ENCODE results near the gene ITPA.

The ITPA gene

GRCh38 chr20:3192226-3193015 is 16.9 kb upstream of the ITPA start:
- Histone ChIP-seq H3K27me3 (ENCODE audit: insufficient read depth, low read length) (no peaks in the 10 kb centered on the region), H3K4me3 (ENCODE audit: low read length) (no peak overlapping the region), H3K36me3 (ENCODE audit: insufficient read depth, low read length) (peaks cover 77% of the 10 kb centered on the region), H3K27ac (ENCODE audit: low read depth, low read length) (no peak overlapping the region), H3K9ac (ENCODE audit: low read depth, low read length) (no peak overlapping the region), H3K4me1 (ENCODE audit: insufficient read depth, low read length) (no peaks in the 10 kb centered on the region), H3K9me3 (ENCODE audit: insufficient read depth, low read depth, low read length) (no peaks in the 10 kb centered on the region)
- 96% methylated on average over 18 of the region's 18 CpGs for WGBS

GRCh38 chr20:3193806-3194616 is 15.3 kb upstream of the ITPA start:
- Histone ChIP-seq H3K36me3 (ENCODE audit: insufficient read depth, low read length) (peaks cover 87% of the 10 kb centered on the region), H3K9me3 (ENCODE audit: insufficient read depth, low read depth, low read length) (no peaks in the 10 kb centered on the region), H3K4me3 (ENCODE audit: low read length) (no peak overlapping the region), H3K4me1 (ENCODE audit: insufficient read depth, low read length) (no peaks in the 10 kb centered on the region), H3K27me3 (ENCODE audit: insufficient read depth, low read length) (no peaks in the 10 kb centered on the region), H3K9ac (ENCODE audit: low read depth, low read length) (no peak overlapping the region), H3K27ac (ENCODE audit: low read depth, low read length) (no peak overlapping the region)
- 92% methylated on average over 14 of the region's 14 CpGs for WGBS

DNA sequence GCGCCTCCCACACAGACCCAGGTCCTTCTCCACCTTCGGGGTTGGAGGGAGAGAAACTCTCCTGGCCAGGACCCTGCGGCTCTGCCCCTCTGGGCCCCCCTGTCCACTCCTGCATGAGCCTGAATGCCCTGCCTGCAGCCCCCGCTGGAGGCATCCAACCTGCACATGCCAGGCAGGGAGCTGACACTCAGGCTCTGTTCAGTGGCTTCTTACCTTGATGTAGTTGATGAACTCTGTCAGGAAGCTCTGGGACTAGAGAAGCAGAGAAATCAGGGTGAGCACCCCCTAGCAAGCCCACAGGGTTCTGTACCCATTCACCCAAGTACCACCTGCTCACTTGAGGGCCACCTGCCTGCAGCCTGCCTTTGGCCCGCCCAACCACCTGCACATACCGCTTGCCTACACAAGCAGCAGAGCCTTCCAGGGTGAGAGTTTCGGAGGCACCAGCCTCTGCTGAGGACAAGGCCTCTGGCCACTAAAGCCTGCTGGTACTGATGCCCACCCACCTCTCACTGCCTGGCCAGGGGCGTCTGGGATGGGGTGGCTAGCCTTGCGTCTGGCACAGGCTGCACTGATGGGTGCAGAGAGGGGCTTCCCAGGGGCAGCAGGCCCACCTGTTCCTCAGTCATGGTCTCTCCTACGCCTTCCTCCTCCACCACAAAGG is 14.5 kb upstream of the ITPA start:
- peaks cover 87% of the 10 kb centered on the region for H3K36me3 ChIP-seq (ENCODE audit: insufficient read depth, low read length)
- WGBS, result 93% methylated on average over 10 of the region's 10 CpGs

DNA sequence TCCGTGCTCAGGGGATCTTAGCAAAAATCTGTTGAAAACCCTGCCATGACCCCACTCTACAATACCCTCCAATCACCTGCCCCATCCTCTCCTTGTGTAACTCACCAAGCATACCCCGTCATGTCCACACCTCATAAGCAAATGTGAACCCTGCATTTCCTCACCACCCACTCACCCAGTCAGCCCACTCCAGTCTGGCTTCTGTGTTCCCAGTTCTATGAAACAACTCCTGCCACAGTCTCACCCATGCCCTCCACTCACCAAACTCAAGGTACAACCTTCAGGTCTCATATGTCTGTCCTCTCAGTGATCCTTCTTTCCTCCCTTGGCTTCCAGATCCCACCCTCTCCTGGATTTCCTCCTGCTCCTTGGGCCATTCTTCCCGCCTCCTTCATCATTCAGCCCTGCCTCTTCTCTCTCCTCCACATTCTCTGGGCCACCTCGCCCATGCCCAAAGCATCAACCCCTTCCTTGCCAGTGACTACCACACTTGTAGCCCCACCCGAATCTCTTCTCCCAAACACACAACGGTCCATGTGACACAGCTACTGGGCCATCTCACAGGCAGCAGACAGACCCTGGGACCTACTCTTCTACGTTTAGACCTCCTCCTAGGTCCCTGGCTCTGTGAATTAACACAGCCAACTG is 13.6 kb upstream of the ITPA start:
- WGBS, result 91% methylated on average over 7 of the region's 7 CpGs
- no peaks in the 10 kb centered on the region for H3K4me1 ChIP-seq (ENCODE audit: insufficient read depth, low read length)
- H3K27me3 ChIP-seq (ENCODE audit: insufficient read depth, low read length), result no peaks in the 10 kb centered on the region
- H3K36me3 ChIP-seq (ENCODE audit: insufficient read depth, low read length), result peaks cover 86% of the 10 kb centered on the region
- H3K4me3 ChIP-seq (ENCODE audit: low read length), result no peak overlapping the region
- H3K27ac ChIP-seq (ENCODE audit: low read depth, low read length), result no peak overlapping the region
- no peak overlapping the region; the same call in 1 of the 2 replicates for H3K9ac ChIP-seq (ENCODE audit: low read depth, low read length)
- no peaks in the 10 kb centered on the region for H3K9me3 ChIP-seq (ENCODE audit: insufficient read depth, low read depth, low read length)

More for the DNA sequence above, 14.5 kb upstream of the ITPA start:
- Histone ChIP-seq H3K4me3 (ENCODE audit: low read length) (no peak overlapping the region), H3K9me3 (ENCODE audit: insufficient read depth, low read depth, low read length) (no peaks in the 10 kb centered on the region), H3K9ac (ENCODE audit: low read depth, low read length) (no peak overlapping the region), H3K4me1 (ENCODE audit: insufficient read depth, low read length) (no peaks in the 10 kb centered on the region), H3K27ac (ENCODE audit: low read depth, low read length) (no peak overlapping the region), H3K27me3 (ENCODE audit: insufficient read depth, low read length) (no peaks in the 10 kb centered on the region)

GRCh38 chr20:3199206-3199605 is 10.1 kb upstream of the ITPA start:
- Histone ChIP-seq H3K27me3 (ENCODE audit: insufficient read depth, low read length) (no peaks in the 10 kb centered on the region), H3K4me3 (ENCODE audit: low read length) (no peak overlapping the region), H3K4me1 (ENCODE audit: insufficient read depth, low read length) (no peaks in the 10 kb centered on the region), H3K9me3 (ENCODE audit: insufficient read depth, low read depth, low read length) (no peaks in the 10 kb centered on the region), H3K9ac (ENCODE audit: low read depth, low read length) (no peak overlapping the region), H3K36me3 (ENCODE audit: insufficient read depth, low read length) (peaks cover 63% of the 10 kb centered on the region), H3K27ac (ENCODE audit: low read depth, low read length) (no peak overlapping the region)
- 70% methylated on average over 2 of the region's 2 CpGs for WGBS

GRCh38 chr20:3199976-3200755 is 9.1 kb upstream of the ITPA start:
- 96% methylated on average over 27 of the region's 27 CpGs for WGBS

GRCh38 chr20:3202965-3203314 is 6.4 kb upstream of the ITPA start:
- Histone ChIP-seq H3K4me3 (ENCODE audit: low read length) (peak overlapping the region; percentile 97), H3K36me3 (ENCODE audit: insufficient read depth, low read length) (peaks cover 32% of the 10 kb centered on the region), H3K4me1 (ENCODE audit: insufficient read depth, low read length) (no peaks in the 10 kb centered on the region), H3K27me3 (ENCODE audit: insufficient read depth, low read length) (no peaks in the 10 kb centered on the region), H3K27ac (ENCODE audit: low read depth, low read length) (no peak overlapping the region), H3K9ac (ENCODE audit: low read depth, low read length) (0 out of 2 replicates have a peak overlapping the region, but pooled peaks have one; percentile 94), H3K9me3 (ENCODE audit: insufficient read depth, low read depth, low read length) (no peaks in the 10 kb centered on the region)
- WGBS, result 53% methylated on average over 9 of the region's 9 CpGs

More at GRCh38 chr20:3199976-3200755, 9.1 kb upstream of the ITPA start:
- Histone ChIP-seq H3K27ac (ENCODE audit: low read depth, low read length) (no peak overlapping the region), H3K4me1 (ENCODE audit: insufficient read depth, low read length) (no peaks in the 10 kb centered on the region), H3K36me3 (ENCODE audit: insufficient read depth, low read length) (peaks cover 53% of the 10 kb centered on the region), H3K9ac (ENCODE audit: low read depth, low read length) (no peak overlapping the region), H3K9me3 (ENCODE audit: insufficient read depth, low read depth, low read length) (no peaks in the 10 kb centered on the region), H3K27me3 (ENCODE audit: insufficient read depth, low read length) (no peaks in the 10 kb centered on the region), H3K4me3 (ENCODE audit: low read length) (no peak overlapping the region)

DNA sequence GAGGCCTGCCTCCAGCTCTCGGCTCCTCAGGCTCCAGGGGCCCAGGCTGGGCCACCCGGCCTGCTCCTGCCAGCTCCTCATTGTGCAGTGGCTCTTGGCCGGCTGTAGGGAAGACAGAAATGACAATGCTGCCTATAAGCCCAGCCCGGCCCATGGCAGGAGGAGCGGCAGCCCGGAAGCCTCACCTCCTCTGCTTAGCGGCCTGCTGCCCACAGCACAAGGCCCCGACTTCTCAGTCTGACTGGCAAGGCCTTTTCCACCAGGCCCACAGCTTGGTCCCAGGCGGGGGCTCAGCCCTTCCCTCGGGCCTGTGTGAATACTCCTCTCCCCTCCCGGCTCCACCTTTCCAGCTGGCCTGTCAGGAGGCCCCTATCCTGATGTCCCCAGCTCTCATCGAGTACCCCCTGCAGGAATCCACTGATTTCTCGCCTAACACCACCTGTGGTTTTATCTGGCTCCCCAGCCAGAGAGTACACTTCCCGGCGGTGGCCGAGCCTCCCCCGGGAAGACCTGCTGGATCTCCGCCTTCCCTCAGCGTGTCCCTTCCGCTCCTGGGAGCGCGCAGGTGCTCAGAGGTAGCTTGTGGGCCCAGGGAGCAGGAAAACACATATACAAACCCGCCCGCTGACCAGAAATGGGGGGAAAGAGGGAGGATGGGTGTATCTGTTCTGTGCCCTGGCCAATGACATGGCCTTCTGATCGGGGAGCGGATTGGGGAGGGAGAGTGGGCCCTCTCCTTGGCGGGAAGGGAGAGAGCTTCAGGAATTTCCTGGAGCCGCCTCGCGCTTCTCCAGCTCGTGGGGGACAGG is 5.8 kb upstream of the ITPA start:
- H3K4me3 ChIP-seq (ENCODE audit: low read length), result peak overlapping the region; percentile 97
- peak overlapping the region; percentile 94 for H3K9ac ChIP-seq (ENCODE audit: low read depth, low read length)
- peaks cover 32% of the 10 kb centered on the region for H3K36me3 ChIP-seq (ENCODE audit: insufficient read depth, low read length)
- H3K9me3 ChIP-seq (ENCODE audit: insufficient read depth, low read depth, low read length), result no peaks in the 10 kb centered on the region
- no peaks in the 10 kb centered on the region for H3K27me3 ChIP-seq (ENCODE audit: insufficient read depth, low read length)
- peak overlapping the region; percentile 94 for H3K27ac ChIP-seq (ENCODE audit: low read depth, low read length)
- H3K4me1 ChIP-seq (ENCODE audit: insufficient read depth, low read length), result no peaks in the 10 kb centered on the region
- 16% methylated on average over 31 of the region's 31 CpGs for WGBS

DNA sequence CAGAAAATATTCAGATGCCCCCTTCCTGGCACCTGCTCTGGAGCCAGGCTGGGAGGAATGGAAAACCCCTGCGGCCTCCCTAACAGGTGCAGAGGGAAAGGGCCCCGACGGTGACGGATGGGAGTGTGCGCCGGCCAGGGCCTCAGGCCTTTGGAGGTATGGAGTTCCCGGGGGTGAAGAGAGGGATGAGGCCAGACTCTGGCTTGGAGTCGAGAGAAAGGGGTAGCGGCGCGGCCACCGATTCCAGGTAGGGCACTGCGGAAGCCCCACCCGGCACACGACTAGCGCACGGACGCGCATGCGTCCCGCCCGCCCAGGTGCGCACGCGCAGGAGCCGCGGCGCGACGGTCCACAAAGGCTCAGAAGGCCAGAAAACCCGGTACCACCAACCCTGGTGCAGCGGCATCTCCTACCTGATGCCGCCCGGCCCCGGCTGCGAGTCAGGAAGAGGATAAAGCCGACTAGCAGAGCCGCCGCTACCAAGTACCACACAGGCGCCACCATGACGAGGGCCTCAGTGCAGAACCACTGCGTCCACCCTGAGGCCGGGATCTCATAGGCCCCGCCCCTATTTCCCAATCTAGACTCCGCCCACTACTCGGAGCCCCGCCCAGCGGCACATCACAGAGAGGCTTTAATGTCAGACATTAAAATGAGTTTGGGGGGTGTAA is 5.0 kb upstream of the ITPA start, which contains the start of gene DDRGK1:
Gene DDRGK1, minus strand, starts transcription at position 559 of the 671 bp plus-strand sequence. Its CDS starts 55 bp downstream, at position 504.
- Histone ChIP-seq H3K4me3 (ENCODE audit: low read length) (peak within 1 kb of the TSS; percentile 97), H3K9ac (ENCODE audit: low read depth, low read length) (peak within 1 kb of the TSS; percentile 94), H3K4me1 (ENCODE audit: insufficient read depth, low read length) (no peaks in the 10 kb centered on the region), H3K27me3 (ENCODE audit: insufficient read depth, low read length) (no peaks in the 10 kb centered on the region), H3K36me3 (ENCODE audit: insufficient read depth, low read length) (peaks cover 25% of the 10 kb centered on the region), H3K9me3 (ENCODE audit: insufficient read depth, low read depth, low read length) (no peaks in the 10 kb centered on the region), H3K27ac (ENCODE audit: low read depth, low read length) (peak within 1 kb of the TSS; percentile 94)
- under 1% methylated on average over 48 of the region's 48 CpGs for WGBS
